ENCODE data around the gene MAP4K2. TPM values are rescaled to one million over a fixed set of nuclear protein-coding genes. Genes with fewer than 3 reads are reported as not detected.
A peak's percentile ranks its signal among the peaks of the same experiment; 100 is the strongest.

MAP4K2 gene
- total RNA-seq, 5 donors from 2014 or later (not counting 1 experiment from before 2014, with no cell fraction given), result 80.9 to 131 (median 102) TPM

DNA sequence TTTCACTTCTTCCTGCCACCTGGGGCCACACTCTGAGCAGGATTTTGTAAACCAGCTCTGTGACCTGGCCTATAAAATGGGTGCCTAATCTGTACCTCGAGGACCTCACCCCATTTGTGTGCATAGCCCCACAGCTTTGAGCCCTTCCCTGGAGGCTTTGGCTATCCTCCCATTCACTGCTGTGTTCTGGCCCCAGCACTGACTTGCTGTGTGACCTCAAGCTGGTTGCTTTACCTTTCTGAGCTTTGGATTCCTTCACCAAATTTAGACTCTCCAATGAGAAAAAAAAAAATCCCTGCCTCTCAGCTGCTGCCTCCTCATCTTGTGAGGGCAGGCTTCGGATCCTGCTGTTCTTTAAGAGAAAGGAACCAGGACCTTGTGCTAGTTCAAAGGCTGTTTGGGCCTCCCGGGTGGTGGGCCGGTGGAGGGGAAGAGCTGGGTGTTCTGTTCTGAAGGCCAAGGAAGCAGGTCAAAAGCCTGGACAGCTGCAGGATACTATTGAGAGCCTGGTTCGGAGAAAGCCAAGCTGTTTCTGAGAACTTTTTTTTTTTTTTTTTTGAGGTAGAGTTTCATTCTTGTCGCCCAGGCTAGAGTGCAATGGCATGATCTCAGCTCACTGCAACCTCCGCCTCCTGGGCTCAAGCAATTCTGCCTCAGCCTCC, 42.1 kb downstream of the MAP4K2 start:
- DNase-seq, result no peak
- Histone ChIP-seq H3K4me1 (ENCODE audit: control insufficient read depth in 1 of 2, extremely low read depth in 1 of 2, insufficient read depth in 2 of 2, low read length in 2 of 2) (peaks cover 52 to 95% of the 10 kb centered on the region in 2 experiments), H3K36me3 (ENCODE audit: control insufficient read depth in 2 of 2, extremely low read depth in 1 of 2, insufficient read depth in 1 of 2, low read length in 1 of 2) (peaks cover 17 to 39% of the 10 kb centered on the region in 2 donors)

DNA sequence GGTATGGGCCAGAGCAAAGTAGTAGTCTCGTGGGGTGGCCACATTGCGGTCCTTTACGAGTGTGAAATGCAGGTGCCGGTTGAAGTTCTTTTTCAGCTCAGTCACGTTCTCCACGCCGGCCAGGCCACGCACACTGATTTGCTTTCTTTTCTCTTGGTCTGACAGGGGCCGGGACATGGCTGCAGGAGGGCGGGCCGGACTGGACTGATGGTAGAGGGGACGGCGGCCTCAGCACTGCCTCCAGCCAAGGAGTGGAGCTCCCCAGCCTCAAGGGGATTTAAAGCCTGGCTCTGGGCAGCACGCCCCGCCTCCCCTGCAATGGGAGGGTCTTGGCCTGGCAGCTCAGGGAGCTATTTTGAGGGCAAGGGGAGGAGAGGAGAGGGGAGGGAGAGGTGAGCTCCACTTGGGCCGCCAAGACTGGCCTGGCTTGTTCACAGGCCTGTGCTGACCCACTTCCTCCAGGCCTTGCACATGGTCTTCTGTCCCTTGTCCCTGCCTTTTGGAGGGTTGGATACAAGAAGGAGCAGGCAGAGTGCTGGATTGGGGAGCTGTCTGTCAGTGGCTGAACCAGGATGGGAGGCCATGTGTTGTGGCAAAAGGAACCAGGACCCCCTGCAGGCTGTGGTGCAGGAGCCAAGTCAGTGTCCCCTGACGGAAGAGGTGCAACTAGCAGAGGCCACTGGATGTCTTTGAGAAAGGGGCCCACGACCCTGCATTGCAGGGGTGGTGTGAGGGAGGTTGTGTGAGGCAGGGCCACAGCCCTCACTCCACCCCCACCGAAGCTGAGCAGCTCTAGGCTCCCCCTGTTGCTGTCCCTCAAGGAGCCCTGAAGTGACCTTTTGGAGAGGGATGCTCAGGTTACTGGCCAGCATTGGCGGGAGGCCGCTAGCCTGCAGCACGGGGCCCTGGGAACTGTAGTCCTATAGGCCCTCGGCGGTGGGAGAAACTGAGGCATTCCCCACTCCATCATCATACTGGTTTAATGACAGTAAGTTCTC, 43.0 kb downstream of the MAP4K2 start, which contains the start of gene PYGM:
PYGM (minus strand) TSS at position 253 of the 998 bp plus-strand sequence; CDS start at position 177, 76 bp downstream.
- Histone ChIP-seq H3K27ac (ENCODE audit: low read length) (peak within 1 kb of the TSS; percentile 56), H3K4me1 (ENCODE audit: control insufficient read depth in 1 of 2, extremely low read depth in 1 of 2, insufficient read depth in 2 of 2, low read length in 2 of 2) (peaks cover 47 to 94% of the 10 kb centered on the region in 2 experiments), H3K9me3 (no peaks in the 10 kb centered on the region), H3K4me3 (ENCODE audit: control insufficient read depth in 1 of 2, extremely low read depth in 1 of 2, low read length in 1 of 2) (no peak within 1 kb of the TSS), H3K27me3 (replicated peaks in 1 of 2; ENCODE audit: control insufficient read depth in 2 of 2, extremely low read depth in 1 of 2, insufficient read depth in 2 of 2, low read length in 1 of 2) (no peaks in the 10 kb centered on the region), H3K36me3 (ENCODE audit: control insufficient read depth in 2 of 2, extremely low read depth in 1 of 2, insufficient read depth in 1 of 2, low read length in 1 of 2) (peaks cover 19 to 31% of the 10 kb centered on the region in 2 donors)
- CTCF ChIA-PET, result interaction anchor here in 1 of 2 donors (0.7 to 1.3 kb wide), 3 partner anchors 9 to 15 kb away, joined by 3 to 7 read pairs (median 4); no protein-coding TSS in a partner anchor
- POLR2A ChIA-PET, result interaction anchor here (0.6 to 2.0 kb wide), 5 partner anchors 15 to 56 kb away, joined by 3 to 11 read pairs (median 4); no protein-coding TSS in a partner anchor
- Mint-ChIP-seq H3K27me3 (no peaks in the 10 kb centered on the region), H3K4me3 (peak within 1 kb of the TSS in 1 of 3 donors; percentile 86), H3K9me3 (no peaks in the 10 kb centered on the region), H3K4me1 (peaks cover 59 to 68% (median 67%) of the 10 kb centered on the region in 3 donors), H3K36me3 (peaks cover 26% of the 10 kb centered on the region), H3K27ac (peak within 1 kb of the TSS; percentile 88 to 93)
- 91% methylated on average over 11 of the region's 24 CpGs for WGBS (ENCODE audit: insufficient coverage)
- DNase-seq (peak in 1 of 35 experiments; percentile 23), ATAC-seq (replicated peaks in 1 of 4) (peak in 1 of 4 experiments; percentile 5)

More for the DNA sequence above, 42.1 kb downstream of the MAP4K2 start:
- POLR2A ChIA-PET, result interaction anchor here (0.6 to 2.0 kb wide), 10 partner anchors 12 to 699 kb away, joined by 3 to 11 read pairs (median 3); no protein-coding TSS in a partner anchor
- no peaks in the 10 kb centered on the region for H3K27me3 ChIP-seq (replicated peaks in 1 of 2; ENCODE audit: control insufficient read depth in 2 of 2, extremely low read depth in 1 of 2, insufficient read depth in 2 of 2, low read length in 1 of 2)
- H3K9me3 ChIP-seq, result no peaks in the 10 kb centered on the region
- 81% methylated on average over 6 of the region's 7 CpGs for whole genome bisulfite sequencing (ENCODE audit: insufficient coverage)
- H3K27ac Mint-ChIP-seq, result peak overlapping the region; percentile 88 to 93
- H3K4me3 ChIP-seq (ENCODE audit: control insufficient read depth in 1 of 2, extremely low read depth in 1 of 2, low read length in 1 of 2), result no peak overlapping the region
- H3K36me3 Mint-ChIP-seq, result peaks cover 34% of the 10 kb centered on the region
- no peaks in the 10 kb centered on the region for H3K27me3 Mint-ChIP-seq
- H3K9me3 Mint-ChIP-seq, result no peaks in the 10 kb centered on the region
- CTCF ChIA-PET, result interaction anchor here (0.6 to 1.3 kb wide), 4 partner anchors 10 to 90 kb away, joined by 3 to 7 read pairs (median 4); no protein-coding TSS in a partner anchor
- peak overlapping the region in 2 of 3 donors; percentile 21 to 86 for H3K4me3 Mint-ChIP-seq
- peak overlapping the region; percentile 56 for H3K27ac ChIP-seq (ENCODE audit: low read length)
- no peak for ATAC-seq (replicated peaks in 1 of 4)
- peaks cover 66 to 76% (median 74%) of the 10 kb centered on the region in 3 donors for H3K4me1 Mint-ChIP-seq

- Mint-ChIP-seq H3K4me3 (peak overlapping the region in 1 of 3 donors; percentile 60), H3K27ac (peak overlapping the region; percentile 22 to 93), H3K9me3 (no peaks in the 10 kb centered on the region), H3K27me3 (no peaks in the 10 kb centered on the region), H3K36me3 (peaks cover 19% of the 10 kb centered on the region), H3K4me1 (peaks cover 51 to 60% (median 59%) of the 10 kb centered on the region in 3 donors)
- Histone ChIP-seq H3K27me3 (replicated peaks in 1 of 2; ENCODE audit: control insufficient read depth in 2 of 2, extremely low read depth in 1 of 2, insufficient read depth in 2 of 2, low read length in 1 of 2) (no peaks in the 10 kb centered on the region), H3K9me3 (no peaks in the 10 kb centered on the region), H3K36me3 (ENCODE audit: control insufficient read depth in 2 of 2, extremely low read depth in 1 of 2, insufficient read depth in 1 of 2, low read length in 1 of 2) (peaks cover 17 to 25% of the 10 kb centered on the region in 2 donors), H3K4me3 (ENCODE audit: control insufficient read depth in 1 of 2, extremely low read depth in 1 of 2, low read length in 1 of 2) (no peak overlapping the region), H3K4me1 (ENCODE audit: control insufficient read depth in 1 of 2, extremely low read depth in 1 of 2, insufficient read depth in 2 of 2, low read length in 2 of 2) (peaks cover 41 to 90% of the 10 kb centered on the region in 2 experiments), H3K27ac (ENCODE audit: low read length) (no peak overlapping the region)
- DNase-seq (no peak), ATAC-seq (replicated peaks in 1 of 4) (no peak)
- WGBS (ENCODE audit: insufficient coverage), result 95% methylated on average over 18 of the region's 21 CpGs
- CTCF ChIA-PET, result interaction anchor here in 1 of 2 donors (0.7 to 1.3 kb wide), 3 partner anchors 8 to 15 kb away, joined by 3 to 7 read pairs (median 4); no protein-coding TSS in a partner anchor
- POLR2A ChIA-PET, result interaction anchor here (0.6 to 0.8 kb wide), 4 partner anchors 18 to 1822 kb away, joined by 4 to 10 read pairs (median 6); no protein-coding TSS in a partner anchor
Observed at GRCh38 chr11:64759131-64759721, 43.8 kb downstream of the MAP4K2 start.

DNA sequence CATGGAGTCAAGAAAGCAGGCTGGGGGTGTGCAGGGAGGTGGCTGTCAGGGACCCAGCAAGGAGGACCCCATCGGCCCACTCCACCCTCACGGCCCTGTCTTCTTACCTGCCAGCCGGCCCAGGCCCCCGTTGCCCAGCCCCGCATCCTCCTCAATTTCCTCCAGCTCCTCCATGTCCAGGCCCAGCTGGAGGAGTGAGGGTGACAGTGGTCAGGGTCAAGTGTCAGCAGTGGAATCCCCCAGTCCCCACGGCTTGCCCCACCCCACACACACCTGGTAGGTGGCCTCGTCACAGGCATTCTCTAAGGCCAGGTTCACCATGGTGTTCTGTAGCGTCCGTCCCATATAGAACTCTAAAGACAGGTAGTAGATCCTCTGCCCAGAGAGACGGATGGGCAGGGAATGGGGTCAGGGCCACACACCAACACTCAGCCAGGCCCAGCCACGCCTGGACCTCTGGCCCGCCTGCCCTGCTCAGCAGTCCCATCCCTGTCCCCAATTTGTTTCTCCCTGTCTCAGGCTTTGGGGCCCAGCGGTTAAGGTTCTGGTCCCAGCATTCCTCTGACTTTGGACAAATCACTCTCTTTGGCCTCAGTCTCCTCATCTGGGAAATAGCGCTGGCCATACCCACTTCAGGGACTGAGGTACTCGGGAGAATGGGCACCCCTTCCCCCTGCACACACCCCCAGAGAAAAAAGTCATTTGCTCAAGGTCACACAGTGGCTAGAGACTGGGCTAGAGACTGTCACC, 44.5 kb downstream of the MAP4K2 start:
- WGBS (ENCODE audit: insufficient coverage), result 98% methylated on average over 5 of the region's 15 CpGs
- CTCF ChIA-PET, result no interaction called here
- no peak overlapping the region for H3K27ac ChIP-seq (ENCODE audit: low read length)
- DNase-seq, result peak in 1 of 35 experiments; percentile 23
- H3K36me3 ChIP-seq (ENCODE audit: control insufficient read depth in 2 of 2, extremely low read depth in 1 of 2, insufficient read depth in 1 of 2, low read length in 1 of 2), result peaks cover 17 to 28% of the 10 kb centered on the region in 2 donors
- no peaks in the 10 kb centered on the region for H3K9me3 ChIP-seq
- H3K4me1 ChIP-seq (ENCODE audit: control insufficient read depth in 1 of 2, extremely low read depth in 1 of 2, insufficient read depth in 2 of 2, low read length in 2 of 2), result peaks cover 37 to 88% of the 10 kb centered on the region in 2 experiments
- H3K36me3 Mint-ChIP-seq, result peaks cover 13% of the 10 kb centered on the region
- no peak overlapping the region for H3K4me3 ChIP-seq (ENCODE audit: control insufficient read depth in 1 of 2, extremely low read depth in 1 of 2, low read length in 1 of 2)
- H3K27me3 ChIP-seq (replicated peaks in 1 of 2; ENCODE audit: control insufficient read depth in 2 of 2, extremely low read depth in 1 of 2, insufficient read depth in 2 of 2, low read length in 1 of 2), result no peaks in the 10 kb centered on the region
- peaks cover 44 to 54% (median 53%) of the 10 kb centered on the region in 3 donors for H3K4me1 Mint-ChIP-seq
- no peaks in the 10 kb centered on the region for H3K27me3 Mint-ChIP-seq
- H3K4me3 Mint-ChIP-seq, result no peak overlapping the region
- H3K27ac Mint-ChIP-seq, result peak overlapping the region in 1 of 2 donors; percentile 65
- POLR2A ChIA-PET, result interaction anchor here in 1 of 2 donors (0.5 to 0.6 kb wide), 3 partner anchors 114 to 1823 kb away, joined by 4 to 8 read pairs (median 4); no protein-coding TSS in a partner anchor
- ATAC-seq (replicated peaks in 1 of 4), result no peak
- H3K9me3 Mint-ChIP-seq, result no peaks in the 10 kb centered on the region

DNA sequence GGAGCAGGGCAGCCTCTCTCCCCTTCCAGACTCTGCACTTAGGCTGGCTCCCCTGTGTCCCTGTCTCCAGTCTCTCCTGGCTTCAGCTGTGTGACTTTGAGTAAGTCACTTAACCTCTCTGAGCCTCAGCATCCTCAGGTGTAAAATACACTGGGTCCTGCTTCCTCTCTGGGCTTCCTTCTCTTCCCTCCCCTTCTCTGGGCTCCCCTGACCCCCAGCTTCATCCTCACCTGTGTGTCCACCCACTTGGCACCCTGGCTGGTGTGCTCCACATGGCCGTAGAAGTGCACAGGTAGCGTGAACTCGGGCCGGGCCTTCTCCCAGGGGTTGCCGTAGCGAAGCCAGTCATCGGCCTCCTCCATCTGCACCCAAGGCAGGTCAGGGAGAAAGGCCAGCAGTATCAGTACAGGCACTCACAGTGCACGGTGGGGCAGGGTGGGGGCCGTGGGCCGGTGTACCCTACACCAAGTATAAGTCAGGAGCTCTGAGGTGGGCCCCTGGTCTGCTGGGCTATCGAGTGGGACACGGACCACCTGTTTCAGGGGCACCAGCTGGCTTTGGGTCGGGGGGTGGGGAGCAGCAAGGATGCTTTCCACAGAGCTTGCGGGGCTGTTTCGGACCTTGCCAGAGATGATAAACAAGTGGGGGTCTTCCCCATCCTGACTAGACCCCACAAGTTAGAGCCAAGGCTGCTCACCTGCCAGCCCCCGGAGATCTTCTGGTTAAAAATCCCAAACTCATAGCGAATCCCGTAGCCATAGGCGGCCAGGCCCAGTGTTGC, 45.3 kb downstream of the MAP4K2 start:
- ChIA-PET CTCF (no interaction called here), POLR2A (no interaction called here)
- H3K36me3 ChIP-seq (ENCODE audit: control insufficient read depth in 2 of 2, extremely low read depth in 1 of 2, insufficient read depth in 1 of 2, low read length in 1 of 2), result peaks cover 17 to 31% of the 10 kb centered on the region in 2 donors
- 97% methylated on average over 11 of the region's 19 CpGs for whole genome bisulfite sequencing (ENCODE audit: insufficient coverage)
- peaks cover 10% of the 10 kb centered on the region for H3K36me3 Mint-ChIP-seq
- no peaks in the 10 kb centered on the region for H3K9me3 Mint-ChIP-seq
- H3K27ac Mint-ChIP-seq, result peak overlapping the region; percentile 68 to 76
- no peak overlapping the region for H3K4me3 Mint-ChIP-seq
- no peaks in the 10 kb centered on the region for H3K27me3 ChIP-seq (replicated peaks in 1 of 2; ENCODE audit: control insufficient read depth in 2 of 2, extremely low read depth in 1 of 2, insufficient read depth in 2 of 2, low read length in 1 of 2)
- DNase-seq, result peak in 1 of 35 experiments; percentile 21
- peaks cover 29 to 85% of the 10 kb centered on the region in 2 experiments for H3K4me1 ChIP-seq (ENCODE audit: control insufficient read depth in 1 of 2, extremely low read depth in 1 of 2, insufficient read depth in 2 of 2, low read length in 2 of 2)
- no peak overlapping the region for H3K4me3 ChIP-seq (ENCODE audit: control insufficient read depth in 1 of 2, extremely low read depth in 1 of 2, low read length in 1 of 2)
- H3K9me3 ChIP-seq, result no peaks in the 10 kb centered on the region
- H3K27ac ChIP-seq (ENCODE audit: low read length), result no peak overlapping the region
- H3K4me1 Mint-ChIP-seq, result peaks cover 41 to 48% (median 48%) of the 10 kb centered on the region in 3 donors
- no peaks in the 10 kb centered on the region for H3K27me3 Mint-ChIP-seq
- ATAC-seq (replicated peaks in 1 of 4), result no peak

Measured in T-cell (primary cell).